ENCODE data around the gene NBPF14. TPM values are rescaled to one million over a fixed set of nuclear protein-coding genes. Genes with fewer than 3 reads are reported as not detected.
"Not testable (repeated sequence)": the region's sequence is repeated elsewhere in the genome, so short reads cannot be mapped to it uniquely, and the experiment has no call there.

The NBPF14 gene, protein sequence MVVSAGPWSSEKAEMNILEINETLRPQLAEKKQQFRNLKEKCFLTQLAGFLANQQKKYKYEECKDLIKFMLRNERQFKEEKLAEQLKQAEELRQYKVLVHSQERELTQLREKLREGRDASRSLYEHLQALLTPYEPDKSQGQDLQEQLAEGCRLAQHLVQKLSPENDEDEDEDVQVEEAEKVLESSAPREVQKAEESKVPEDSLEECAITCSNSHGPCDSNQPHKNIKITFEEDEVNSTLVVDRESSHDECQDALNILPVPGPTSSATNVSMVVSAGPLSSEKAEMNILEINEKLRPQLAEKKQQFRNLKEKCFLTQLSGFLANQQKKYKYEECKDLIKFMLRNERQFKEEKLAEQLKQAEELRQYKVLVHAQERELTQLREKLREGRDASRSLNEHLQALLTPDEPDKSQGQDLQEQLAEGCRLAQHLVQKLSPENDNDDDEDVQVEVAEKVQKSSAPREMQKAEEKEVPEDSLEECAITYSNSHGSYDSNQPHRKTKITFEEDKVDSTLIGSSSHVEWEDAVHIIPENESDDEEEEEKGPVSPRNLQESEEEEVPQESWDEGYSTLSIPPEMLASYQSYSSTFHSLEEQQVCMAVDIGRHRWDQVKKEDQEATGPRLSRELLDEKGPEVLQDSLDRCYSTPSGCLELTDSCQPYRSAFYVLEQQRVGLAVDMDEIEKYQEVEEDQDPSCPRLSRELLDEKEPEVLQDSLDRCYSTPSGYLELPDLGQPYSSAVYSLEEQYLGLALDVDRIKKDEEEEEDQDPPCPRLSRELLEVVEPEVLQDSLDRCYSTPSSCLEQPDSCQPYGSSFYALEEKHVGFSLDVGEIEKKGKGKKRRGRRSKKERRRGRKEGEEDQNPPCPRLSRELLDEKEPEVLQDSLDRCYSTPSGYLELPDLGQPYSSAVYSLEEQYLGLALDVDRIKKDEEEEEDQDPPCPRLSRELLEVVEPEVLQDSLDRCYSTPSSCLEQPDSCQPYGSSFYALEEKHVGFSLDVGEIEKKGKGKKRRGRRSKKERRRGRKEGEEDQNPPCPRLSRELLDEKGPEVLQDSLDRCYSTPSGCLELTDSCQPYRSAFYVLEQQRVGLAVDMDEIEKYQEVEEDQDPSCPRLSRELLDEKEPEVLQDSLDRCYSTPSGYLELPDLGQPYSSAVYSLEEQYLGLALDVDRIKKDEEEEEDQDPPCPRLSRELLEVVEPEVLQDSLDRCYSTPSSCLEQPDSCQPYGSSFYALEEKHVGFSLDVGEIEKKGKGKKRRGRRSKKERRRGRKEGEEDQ (N-terminal part only)
- total RNA-seq (ENCODE audit: insufficient read depth, low replicate concordance) = 31.5 TPM

DNA sequence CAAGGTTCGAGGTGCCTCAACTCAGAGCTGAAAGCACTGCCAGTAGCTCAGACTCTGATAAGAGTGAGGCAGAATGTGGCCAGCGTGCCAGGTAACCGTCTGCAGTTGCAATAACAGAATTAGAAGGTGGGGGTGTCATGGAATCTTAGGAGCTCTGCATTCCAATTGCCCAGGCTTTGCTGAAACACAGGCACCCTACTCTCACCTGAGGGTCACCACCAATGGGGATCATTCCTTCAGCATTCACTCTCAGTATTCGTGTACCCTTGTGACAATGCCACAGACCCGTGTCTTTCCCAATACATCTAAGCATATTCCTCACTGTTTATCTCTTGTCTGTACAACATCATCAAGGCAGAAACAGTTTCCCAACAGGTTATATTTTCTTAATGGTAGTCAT lies at the start of gene NBPF14:
Gene NBPF14 (minus strand): TSS at position 101 of the 400 bp plus-strand sequence. CDS start 294 bp downstream, outside the sequence.
- not testable (repeated sequence) for DNase-seq (ENCODE audit: low spot score)

DNA sequence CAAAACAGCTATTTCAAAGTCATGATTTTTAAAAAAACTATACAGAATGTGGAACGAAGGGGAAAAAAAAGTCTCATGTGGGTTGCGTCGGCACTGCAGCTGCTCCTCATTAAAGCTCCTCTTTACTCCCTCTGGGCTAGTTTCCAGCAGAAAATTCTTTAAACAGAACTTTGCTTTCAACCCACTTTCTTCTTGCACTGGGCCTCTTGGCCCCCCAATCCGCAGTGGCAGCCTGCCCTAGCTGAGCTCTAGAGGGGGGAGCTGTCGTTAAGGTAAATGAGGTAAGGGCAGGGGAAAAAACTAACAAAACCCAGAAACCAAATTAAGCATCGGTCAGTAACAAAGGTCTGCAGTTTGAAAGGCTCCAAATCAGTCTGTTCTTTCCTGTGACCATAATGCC lies 29.6 kb upstream of the NBPF14 start:
- not testable (repeated sequence) for DNase-seq (ENCODE audit: low spot score)

GRCh38 chr1:148618216-148618615 lies 22.4 kb upstream of the NBPF14 start:
- not testable (repeated sequence) for DNase-seq (ENCODE audit: low spot score)

GRCh38 chr1:148605266-148605665 lies 9.5 kb upstream of the NBPF14 start:
- not testable (repeated sequence) for DNase-seq (ENCODE audit: low spot score)

DNA sequence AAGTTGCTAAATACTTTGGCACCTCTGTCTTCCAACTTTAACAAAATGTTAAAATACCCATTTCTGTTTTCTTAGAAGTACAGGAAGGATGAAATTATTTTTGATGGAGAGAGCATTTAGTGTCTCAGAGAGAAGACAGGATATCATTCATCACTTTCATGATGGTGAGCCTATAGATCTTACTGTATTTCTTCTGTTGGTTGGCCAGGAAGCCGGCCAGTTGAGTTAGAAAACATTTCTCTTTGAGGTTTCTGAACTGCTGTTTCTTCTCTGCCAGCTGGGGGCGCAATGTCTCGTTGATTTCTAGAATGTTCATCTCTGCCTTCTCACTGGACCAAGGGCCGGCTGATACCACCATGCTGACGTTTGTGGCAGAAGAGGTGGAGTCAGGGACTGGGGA lies 451 bp downstream of the NBPF14 start:
- DNase-seq (ENCODE audit: low spot score) = not testable (repeated sequence)

DNA sequence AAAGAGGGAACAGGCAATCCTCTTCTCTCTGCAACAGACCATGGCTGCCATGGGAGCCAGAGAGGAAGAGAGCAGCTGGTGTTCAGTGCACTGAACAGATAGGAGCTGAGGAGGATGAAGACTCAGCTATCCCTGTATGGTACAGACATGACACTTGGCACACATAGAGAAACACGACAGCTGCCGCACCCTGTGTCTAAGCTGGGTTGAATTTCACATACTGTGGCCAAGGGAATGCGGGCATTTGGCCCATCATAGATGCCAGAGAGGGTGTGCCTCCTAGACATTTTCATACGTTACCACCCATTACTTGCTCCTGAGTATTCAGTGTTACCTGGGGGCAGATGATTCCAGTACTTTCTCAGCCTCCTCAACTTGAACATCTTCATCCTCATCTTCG lies 4.7 kb downstream of the NBPF14 start:
- DNase-seq (ENCODE audit: low spot score) = not testable (repeated sequence)

DNA sequence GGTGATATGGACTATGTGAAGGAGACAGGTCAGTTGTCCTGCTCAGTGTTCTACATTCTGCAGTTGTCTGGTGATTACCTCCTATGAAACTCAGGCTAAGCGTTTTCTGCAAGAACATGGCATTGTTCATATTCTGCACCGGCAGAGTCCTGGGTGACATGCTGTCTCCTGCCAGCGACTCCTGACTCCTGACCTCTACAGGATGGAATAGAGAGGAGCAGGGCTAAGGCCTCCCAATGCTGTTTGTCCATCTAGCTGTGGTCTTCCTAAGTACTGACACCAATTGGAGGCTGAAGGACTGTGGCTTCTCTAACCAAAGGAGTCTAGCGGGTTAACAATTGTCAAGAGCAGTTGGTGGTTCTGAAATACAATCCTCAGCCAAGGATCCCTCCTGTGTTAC lies 63.7 kb downstream of the NBPF14 start:
- not testable (repeated sequence) for DNase-seq (ENCODE audit: low spot score)

- DNase-seq (ENCODE audit: low spot score) = peak; percentile 8
Measured at GRCh38 chr1:148529101-148529567, 66.7 kb downstream of the NBPF14 start.

DNA sequence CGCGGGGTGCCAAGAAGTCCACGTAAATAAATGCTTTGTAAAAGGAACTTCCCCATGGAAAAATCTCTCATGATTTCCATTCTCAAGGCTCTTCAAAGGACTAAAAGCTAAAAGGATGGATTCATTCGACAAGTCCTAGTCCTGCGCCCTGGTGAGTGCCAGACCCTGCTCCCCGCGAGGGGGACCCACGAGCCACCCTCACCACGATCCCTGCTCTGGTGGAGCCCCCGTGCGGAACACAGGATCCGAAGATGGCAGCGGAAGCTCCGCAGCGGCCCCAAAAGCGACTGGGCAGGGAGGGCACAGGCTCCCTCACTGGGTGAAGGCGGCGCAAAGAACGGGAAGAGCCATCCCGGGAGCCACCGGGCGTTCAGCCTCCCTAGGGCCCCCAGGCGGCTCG lies 67.2 kb downstream of the NBPF14 start:
- not testable (repeated sequence) for DNase-seq (ENCODE audit: low spot score)

DNA sequence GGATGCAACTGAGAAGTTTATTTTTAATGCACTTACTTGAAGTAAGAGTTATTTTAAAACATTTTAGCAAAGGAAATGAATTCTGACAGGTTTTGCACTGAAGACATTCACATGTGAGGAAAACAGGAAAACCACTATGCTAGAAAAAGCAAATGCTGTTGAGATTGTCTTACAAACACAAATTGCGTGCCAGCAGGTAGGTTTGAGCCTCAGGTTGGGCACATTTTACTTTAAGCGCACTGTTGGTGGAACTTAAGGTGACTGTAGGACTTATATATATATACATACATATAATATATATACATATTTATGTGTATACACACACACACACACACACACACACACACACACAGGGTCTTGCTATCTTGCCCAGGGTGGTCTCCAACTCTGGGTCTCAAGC lies 69.2 kb downstream of the NBPF14 start:
- DNase-seq (ENCODE audit: low spot score) = not testable (repeated sequence)

DNA sequence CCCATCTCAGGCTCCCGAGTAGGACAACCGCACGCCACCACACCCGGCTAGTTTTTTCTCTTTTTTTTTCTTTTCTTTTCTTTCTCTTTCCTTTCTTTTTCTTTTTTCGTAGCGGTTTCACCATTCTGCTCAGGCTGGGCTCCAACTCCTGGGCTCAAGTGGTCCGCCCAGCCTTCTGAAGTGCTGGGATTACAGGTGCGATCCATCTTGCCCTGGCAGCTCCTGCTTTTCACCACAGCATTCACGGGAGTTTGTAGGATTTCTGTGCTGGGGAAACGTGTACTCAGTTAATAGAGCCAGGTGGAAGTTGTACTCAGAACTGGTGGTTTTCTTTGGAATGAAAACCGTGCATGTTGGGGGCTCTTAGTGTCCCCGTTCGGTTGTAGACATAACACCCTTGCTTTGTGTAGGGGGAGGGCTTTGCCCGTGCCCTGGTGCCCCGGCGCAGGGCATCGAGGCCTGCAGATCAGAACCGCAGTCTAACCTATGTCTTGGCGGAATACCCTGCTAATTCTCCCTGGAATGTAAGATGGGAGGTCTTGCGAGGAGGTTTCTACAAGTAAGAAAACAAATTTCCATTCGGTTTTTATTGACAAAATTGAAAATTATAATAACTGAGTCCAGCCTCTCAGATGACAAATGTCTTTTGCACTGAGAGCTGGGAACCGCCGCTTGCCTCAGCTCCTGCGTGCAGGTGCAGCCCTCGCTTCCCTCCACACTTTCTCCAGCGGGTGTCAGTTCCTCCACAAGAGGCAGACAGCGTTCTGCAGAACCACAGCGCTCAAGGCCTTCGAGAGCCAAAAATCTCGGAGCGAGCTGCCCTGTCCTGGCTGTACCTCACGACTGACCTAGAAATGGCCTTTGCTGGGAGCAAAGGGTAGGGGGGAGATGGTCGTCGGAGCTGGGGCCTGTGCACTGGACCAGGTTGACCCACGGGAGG lies 72.3 kb downstream of the NBPF14 start:
- DNase-seq (ENCODE audit: low spot score) = not testable (repeated sequence)

DNA sequence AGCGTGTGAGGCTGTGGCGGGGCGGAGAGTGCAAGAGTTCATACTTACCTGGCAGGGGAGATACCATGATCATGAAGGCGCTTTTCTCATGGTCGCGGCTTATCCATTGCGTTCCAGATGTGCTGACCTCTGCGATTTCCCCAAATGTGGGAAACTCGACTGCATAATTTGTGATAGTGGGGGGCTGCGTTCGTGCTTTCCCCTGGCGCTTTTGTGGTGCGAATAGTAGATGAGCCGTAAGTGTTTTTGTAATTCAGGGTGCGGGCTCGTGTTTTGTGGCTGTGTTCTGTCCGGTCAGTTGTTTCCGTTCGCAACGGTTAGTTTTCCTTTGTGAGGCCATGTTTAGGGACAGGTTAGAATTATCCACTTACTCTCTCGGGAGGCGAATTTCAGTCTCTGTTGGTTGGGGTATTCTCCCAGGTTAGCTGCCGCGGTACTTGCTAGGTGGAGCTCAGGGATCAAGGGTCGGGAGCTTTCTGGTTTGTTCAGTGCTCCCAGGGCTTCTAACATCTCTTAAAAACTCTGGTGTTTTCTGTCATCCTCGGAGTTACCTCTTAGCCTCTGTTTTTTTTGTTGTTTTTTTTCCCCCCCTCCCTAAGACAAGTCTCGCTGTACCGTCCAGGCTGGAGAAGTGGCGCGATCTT lies 73.1 kb downstream of the NBPF14 start:
- peak; percentile 99 for DNase-seq (ENCODE audit: low spot score)

DNA sequence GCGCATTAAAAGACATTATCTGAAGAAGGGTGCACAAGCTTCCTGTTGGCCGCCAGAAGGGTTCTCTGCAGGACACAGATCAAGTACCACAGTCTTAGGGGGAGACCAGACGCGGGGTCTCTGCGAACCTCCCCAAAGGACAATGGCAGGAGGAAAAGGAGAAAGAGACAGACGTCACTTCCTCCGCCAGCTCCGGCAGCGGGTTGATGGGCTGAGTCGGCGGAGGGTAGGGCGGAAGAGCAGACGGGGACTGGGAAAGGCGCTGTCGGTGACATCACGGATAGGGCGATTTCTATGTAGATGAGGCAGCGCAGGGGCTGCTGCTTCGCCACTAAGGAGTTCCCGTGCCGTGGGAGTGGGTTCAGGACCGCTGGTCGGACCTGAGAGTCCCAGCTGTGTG lies 73.7 kb downstream of the NBPF14 start:
- peak; percentile 95 for DNase-seq (ENCODE audit: low spot score)

GRCh38 chr1:148514310-148514709 lies 81.5 kb downstream of the NBPF14 start:
- not testable (repeated sequence) for DNase-seq (ENCODE audit: low spot score)

DNA sequence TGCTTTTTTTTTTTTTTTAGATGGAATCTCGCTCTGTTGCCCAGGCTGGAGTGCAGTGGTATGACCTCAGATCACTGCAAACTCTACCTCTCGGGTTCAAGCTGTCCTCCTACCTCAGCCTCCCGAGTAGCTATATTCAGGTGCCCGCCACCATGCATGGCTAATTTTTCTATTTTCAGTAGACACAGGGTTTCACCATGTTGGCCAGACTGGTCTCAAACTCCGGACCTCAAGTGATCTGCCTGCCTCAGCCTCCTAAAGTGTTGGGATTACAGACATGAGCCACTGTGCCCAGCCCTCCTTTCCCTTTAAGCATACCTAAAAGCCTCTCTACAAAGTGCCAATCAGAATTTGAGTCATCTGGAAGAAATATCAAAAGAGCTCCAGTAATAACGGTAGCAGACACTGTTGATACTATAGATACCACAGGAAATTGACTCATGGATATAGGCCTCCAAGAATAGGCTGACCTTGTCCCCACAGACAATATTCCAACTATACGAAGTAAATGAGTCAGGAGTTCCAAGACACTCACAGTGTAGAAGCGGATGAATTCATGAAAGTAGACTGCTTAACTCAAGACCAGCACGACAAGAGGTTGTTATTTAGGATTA lies 83.1 kb downstream of the NBPF14 start:
- not testable (repeated sequence) for DNase-seq (ENCODE audit: low spot score)

DNA sequence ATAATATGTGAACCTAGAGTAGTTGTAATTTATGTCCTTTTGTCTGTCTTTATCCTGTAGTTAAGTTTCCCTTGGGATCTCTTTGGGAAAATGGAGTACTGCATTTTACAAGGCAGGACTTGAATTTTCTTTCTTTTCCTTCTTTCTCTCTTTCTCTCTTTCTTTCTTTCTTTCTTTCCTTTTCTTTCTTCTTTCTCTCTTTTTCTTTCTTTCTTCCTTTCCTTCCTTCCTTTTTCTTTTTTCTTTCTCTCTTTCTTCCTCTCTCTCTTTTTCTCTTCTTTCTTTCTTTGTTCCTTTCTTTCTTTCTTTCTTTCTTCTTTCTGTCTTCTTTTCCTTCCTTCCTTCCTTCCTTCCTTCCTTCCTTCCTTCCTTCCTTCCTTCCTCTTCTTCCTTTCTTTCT lies 101.9 kb downstream of the NBPF14 start:
- DNase-seq (ENCODE audit: low spot score) = not testable (repeated sequence)

DNA sequence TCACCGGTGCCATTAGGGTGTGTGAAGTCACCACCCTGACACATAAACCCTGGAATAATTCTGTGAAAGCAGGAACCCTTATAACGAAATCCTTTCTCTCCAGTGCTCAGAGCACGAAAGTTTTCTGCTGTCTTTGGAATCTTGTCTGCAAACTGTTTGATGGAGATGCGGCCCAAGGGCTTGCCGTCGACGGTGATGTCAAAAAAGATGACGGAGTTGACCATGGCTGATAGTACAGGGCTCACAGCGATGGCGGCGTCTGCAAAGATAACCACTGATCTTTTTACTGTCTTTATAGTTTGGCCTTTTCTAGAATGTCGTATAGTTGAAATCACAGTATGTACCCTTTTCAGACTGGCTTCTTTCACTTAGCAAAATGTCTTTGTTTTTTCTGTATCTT lies 112.8 kb downstream of the NBPF14 start, which contains the start of gene PPIAL4G:
Gene PPIAL4G (minus strand): TSS at position 274 of the 400 bp plus-strand sequence. CDS start 50 bp downstream, at position 224.
- DNase-seq (ENCODE audit: low spot score) = not testable (repeated sequence)

All from umbilical cord (tissue), 2 donors.